Measurements from ENCODE around the gene NEGR1.
A peak's percentile ranks its signal among the peaks of the same experiment; 100 is the strongest.

NEGR1 gene

GRCh38 chr1:72023063-72023930 lies 259.0 kb downstream of the NEGR1 start:
- DNase-seq: no peak

- no peak for DNase-seq
These were observed 263.8 kb downstream of the NEGR1 start for GRCh38 chr1:72018562-72018961.

DNA sequence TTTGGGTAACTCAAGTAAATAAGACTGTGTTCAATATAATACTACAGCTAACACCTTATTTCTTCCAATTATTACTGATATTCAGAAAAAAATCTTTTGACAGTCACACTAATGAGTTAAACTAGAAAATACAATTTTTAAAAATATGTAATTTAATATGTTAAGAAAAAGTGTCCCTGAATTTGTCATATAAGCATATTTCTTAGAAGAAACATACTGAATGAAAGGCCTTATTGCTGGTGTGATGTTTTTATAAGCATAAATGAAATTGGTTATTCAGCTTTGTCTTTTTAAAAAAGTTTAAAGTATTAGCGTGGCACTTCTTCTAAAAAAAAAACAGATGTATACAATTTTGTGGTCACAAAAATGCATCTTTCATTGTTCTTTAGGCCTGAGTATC lies 267.3 kb downstream of the NEGR1 start:
- DNase-seq: no peak

DNA sequence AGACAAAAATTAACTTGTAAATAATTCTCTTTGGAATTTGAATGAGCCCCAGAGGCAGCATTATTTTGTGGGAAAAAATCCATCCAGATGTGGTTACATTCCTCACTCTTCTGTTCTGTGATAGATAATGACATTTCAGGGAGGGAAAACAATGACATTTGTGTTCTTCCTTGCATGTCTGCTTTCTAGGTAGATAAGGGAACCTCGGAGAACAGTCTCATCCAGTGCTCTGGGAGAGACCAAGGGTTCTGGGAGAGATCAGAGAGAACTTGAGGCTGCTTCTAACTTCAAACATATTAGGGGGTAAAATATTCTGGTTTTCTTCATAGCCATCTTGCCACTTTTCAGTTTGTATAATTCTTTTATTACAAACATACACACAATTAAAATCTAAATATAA lies 269.2 kb downstream of the NEGR1 start:
- DNase-seq: no peak

DNA sequence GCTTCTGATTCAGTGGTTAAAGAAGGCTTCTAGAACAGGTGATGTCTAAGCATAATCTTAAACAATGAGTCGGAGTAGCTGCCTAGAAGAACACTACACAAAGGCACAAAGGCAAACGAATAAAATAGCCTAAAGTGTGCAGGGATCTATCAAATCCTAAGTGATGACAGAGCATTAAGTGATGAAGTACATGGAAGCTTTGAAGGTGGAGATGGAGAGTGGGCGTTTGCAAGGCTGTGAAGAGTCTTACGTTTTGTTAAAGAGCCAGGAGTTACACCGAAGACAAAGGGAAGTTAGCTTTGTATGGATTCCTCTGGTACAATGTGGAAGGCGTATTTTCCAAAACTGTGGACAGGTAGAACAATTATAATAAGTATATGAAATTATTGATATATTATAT lies 270.6 kb downstream of the NEGR1 start:
- no peak for DNase-seq

GRCh38 chr1:72010094-72010431 lies 272.3 kb downstream of the NEGR1 start:
- DNase-seq: no peak

DNA sequence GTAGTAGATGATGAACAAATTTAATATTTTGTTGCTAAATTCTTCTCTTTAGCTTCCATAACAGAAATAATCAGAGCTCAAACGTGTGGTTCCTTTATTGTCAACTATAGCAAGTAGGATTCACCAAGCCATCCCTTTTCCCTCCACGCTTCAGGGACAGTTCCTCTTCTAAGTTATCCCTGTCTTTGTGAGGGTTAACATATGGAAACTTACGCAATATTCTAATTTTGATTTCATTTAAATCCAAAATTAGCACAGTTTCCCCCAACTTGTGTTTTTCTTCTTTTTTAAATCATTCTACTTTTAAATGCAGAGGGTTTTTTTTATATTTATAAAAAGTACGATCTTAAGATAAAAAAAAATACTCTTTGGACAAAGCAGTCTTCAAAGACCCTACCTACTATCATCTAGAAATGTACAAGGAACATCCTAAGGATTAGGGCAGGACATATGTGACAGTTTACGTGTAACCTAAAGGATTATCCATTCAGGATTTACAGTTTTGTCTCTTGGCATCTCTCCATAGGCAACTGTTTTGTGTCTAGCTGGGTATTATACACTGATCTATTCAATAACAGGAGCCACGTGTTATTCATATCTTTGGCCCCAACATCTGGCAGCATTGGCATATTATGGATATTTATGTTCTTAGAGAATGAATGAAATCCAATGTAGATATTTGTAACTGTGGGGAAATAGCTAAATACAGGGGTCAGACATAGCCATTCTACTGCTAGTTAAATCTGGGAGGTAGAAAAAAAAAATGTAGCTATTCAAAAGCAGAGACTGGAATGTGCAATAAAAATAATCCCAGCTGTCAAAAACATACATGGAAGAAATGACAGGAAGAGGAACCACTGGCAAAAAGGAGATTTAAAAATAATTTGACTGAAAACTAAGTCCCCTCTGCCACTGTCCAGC lies 272.9 kb downstream of the NEGR1 start:
- DNase-seq: peak; percentile 37

DNA sequence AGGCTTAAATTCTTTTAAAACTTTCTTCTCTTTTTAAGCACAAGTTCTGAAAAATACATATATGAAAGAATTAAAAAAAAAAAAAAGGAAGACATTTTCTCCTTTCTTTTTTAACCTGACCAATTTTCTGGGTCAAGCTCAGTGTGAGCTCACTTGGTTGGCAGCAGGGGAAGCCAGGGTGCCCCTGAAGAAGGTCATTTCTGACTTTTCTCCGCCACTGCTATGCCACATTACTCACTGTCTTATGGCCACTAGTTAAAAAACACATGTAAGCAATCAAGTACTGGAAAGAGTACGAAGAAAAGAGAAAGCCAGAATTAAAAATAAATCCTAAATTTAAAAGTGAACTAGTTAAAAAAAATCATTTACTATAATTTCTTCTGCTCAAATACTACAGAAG lies 275.0 kb downstream of the NEGR1 start:
- DNase-seq: peak; percentile 2

GRCh38 chr1:72006092-72006491 lies 276.2 kb downstream of the NEGR1 start:
- DNase-seq: peak; percentile 67

DNA sequence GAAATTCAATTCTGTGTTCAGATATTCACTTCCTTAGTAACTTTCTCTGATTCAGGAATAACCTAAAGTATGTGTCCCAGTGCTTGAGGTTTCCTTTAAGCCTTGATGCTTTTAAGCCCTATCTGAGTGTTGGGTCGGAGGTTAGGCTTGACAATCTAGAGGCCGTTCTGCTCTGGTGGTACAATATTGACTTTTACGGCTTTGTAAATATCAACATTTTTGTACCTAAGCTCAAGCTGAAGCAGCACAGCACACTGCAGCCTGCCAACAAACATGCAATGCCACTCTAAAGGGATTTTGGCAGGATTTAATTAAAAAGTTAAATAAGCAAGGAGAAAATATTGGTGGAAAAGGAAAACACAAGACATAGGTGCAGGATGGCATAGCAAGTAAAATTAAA lies 279.2 kb downstream of the NEGR1 start:
- DNase-seq: no peak

- DNase-seq: no peak
These were observed 281.5 kb downstream of the NEGR1 start for GRCh38 chr1:72000809-72001208.

GRCh38 chr1:71994646-71995045 lies 287.7 kb downstream of the NEGR1 start:
- DNase-seq: no peak

DNA sequence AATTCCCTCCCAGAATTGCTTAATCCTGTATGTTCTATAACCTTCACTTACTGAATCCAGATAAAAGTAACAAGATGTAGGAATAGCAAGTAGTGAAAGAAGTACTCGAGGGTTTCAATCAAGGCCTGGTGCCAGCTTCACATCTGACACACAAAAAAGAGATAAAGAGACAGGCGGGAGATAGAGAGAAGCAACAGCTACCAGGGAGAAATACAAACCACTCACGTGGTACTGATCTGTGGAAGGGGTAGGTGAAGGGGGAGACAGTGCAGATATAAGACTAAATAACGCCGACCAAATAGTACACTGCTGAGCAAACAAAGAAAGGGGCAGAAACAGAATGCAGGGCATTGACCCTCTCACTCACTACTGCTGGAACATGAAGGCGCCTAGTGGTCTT lies 295.2 kb downstream of the NEGR1 start:
- no peak for DNase-seq

DNA sequence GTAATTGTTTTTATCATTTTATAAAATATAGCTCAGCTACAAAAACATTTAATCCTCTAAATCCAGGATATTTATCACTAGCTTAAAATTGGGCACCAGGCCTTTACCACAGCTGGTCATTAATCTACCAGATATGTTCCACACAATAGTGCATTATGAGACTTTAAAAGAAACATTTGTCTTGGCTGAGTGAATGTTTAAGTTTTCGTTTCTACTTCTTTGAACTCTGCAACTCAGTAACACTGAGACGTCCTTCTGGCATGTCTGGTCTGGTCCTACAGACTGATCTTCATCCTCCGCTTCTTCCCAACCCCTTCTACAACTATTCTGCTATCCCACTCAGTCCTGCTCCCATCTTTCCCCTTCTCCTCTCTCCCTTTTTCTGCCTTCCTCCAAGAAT lies 296.2 kb downstream of the NEGR1 start:
- no peak for DNase-seq

- DNase-seq: no peak
These were observed 301.8 kb downstream of the NEGR1 start for GRCh38 chr1:71980556-71980955.

- DNase-seq: no peak
These were observed 302.5 kb downstream of the NEGR1 start for GRCh38 chr1:71979882-71980281.

- DNase-seq: no peak
These were observed 314.7 kb downstream of the NEGR1 start for GRCh38 chr1:71967670-71968069.

DNA sequence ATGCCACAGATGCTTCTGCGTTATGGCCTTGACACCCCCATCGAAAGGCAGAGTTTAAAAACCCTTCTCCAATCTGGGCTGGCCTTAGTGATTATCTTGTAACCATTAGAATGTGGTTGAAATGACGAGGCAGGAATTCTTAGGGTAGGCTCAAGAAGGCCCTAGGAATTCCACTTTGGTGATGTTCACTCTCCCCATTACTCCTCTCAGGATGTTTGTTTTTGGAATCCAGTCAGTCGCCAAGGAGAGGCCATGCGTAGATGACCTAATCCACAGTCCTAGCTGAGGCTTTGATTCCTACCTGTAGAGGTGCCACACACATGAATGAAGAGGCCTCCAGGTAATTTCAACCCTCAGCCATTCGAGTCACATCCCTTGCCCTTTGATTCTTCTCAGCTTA lies 318.2 kb downstream of the NEGR1 start:
- DNase-seq: peak; percentile 11

DNA sequence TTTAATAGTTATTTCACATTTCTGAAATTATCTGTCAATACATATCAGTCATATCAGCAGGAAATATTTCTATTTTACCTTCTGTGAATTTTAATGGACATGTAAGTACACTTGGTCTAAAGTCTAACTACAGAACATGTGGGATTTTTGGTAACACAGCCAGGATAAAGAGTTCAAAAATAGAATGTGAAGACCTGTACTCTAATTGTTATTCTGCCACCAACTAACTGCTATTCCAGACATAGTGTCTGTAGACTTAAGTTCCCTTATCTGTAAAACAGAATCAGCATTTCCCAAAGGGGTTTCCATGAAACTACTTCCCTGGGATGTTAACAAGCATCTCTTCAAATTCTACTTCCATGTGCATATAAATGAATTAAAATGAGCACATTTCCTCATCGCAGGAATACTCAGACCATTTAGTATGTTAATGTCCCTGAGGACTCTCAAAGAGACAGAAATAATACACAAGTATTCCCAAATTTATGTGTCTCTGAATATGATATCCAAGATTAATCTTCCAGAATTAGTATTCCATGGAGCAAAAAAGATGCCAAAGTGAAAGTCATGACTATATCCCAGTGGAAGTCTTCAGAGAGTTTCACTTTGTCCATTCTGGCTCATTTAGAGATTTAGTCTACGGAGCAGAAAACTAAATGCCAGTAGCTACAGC lies 325.6 kb downstream of the NEGR1 start:
- DNase-seq: no peak

GRCh38 chr1:71950579-71950978 lies 331.8 kb downstream of the NEGR1 start:
- no peak for DNase-seq

DNA sequence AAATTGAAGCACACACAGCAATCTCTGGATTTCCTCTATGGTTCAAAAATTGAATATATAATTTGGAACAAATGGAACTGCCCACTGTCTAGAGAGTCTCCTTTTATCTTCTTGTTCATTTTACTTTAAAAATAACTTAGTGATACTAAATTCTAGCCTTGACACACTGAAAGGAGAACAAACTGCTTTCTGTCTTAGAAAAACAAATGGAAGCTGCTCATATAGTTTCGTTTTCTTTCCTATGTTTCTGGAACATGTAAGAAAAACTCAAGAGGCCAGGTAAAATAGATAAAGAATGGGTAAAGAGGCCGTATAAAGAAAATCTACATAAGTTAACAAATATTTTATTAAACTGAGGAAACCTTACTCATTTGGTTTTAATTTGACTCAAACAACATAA lies 332.7 kb downstream of the NEGR1 start:
- no peak for DNase-seq

DNA sequence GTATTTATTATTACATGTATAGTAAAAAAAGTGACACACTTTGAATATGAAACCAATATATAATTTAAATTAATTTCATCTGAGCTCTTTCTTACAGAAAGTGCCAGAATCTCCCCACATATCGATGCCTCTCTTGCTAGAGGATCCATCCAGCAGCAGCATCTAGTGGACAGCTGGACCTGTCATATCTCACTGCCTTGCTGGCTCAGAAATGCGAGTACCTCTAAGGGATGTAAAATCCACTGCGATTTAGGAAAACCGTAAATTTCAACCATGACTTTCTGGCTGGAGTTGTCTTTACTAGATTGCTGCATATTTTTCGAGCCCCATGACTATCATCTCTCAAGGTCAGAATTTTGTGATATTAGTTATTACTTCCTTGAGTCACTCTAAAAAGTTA lies 333.8 kb downstream of the NEGR1 start:
- no peak for DNase-seq

- DNase-seq: no peak
These were observed 338.3 kb downstream of the NEGR1 start for GRCh38 chr1:71944006-71944405.

Data from fibroblast of skin of scalp (primary cell).